Cardiac muscle cell (in vitro differentiated cells and primary cell): ENCODE data around the gene NFAT5. TPM values are rescaled to one million over a fixed set of nuclear protein-coding genes. Genes with fewer than 3 reads are reported as not detected.

ENCODE experiments used
- DNase-seq, 2 donors: peaks; one replicate each; pipeline versions ENCODE4 v3.0.0 to v3.0.0-alpha.2; 2010 to 2017; ENCODE audit warnings: low read depth in 1 of 2, low spot score in 1 of 2
- H3K27ac ChIP-seq: fragments of 200-600 bp; sonication (generic); 2 replicates; pipeline ENCODE4 v1.5.1; 2016
- H3K27me3 ChIP-seq: fragments of 200-600 bp; sonication (generic); 2 replicates; pipeline ENCODE4 v1.6.0; 2016; ENCODE audit warnings: control low read depth
- H3K36me3 ChIP-seq: fragments of 200-600 bp; sonication (generic); 2 replicates; pipeline ENCODE4 v1.5.1; 2016; ENCODE audit warnings: control low read depth
- H3K4me1 ChIP-seq: fragments of 200-600 bp; sonication (generic); 2 replicates; pipeline ENCODE4 v1.8.1; 2017; ENCODE audit warnings: low read depth, mild to moderate bottlenecking, mixed run types
- H3K4me3 ChIP-seq: fragments of 200-600 bp; sonication (generic); 2 replicates; pipeline ENCODE4 v1.5.1; 2016; ENCODE audit warnings: mild to moderate bottlenecking
- H3K9me3 ChIP-seq: fragments of 200-600 bp; sonication (generic); 2 replicates; pipeline ENCODE4 v1.5.1; 2017; ENCODE audit warnings: low read depth, mild to moderate bottlenecking, control low read depth
- polyA plus RNA-seq: library from polyadenylated mRNA; unstranded; fragments of >200 nt; fragmentation: Nextera tagmentation; extraction: Ambion mirVana; gene quantifications from 2 replicates; pipeline ENCODE4 v1.2.1, GENCODE V29; 2016
- total RNA-seq: library from RNA; depleted of rRNA; stranded (reverse); fragments of >200 nt; gene quantifications from 2 replicates; pipeline ENCODE4 v1.2.3, GENCODE V29; 2016
- TF ChIP-seq, protein P1 (sequence below): IDR thresholded peaks from 2 replicates; pipeline ENCODE4 v1.5.1; 2012; ENCODE audit warnings: low read depth, mild to moderate bottlenecking, low read length

The NFAT5 gene
- total and polyA plus RNA-seq, 2 experiments from 2014 or later, result 6.2 to 15.9 TPM

DNA sequence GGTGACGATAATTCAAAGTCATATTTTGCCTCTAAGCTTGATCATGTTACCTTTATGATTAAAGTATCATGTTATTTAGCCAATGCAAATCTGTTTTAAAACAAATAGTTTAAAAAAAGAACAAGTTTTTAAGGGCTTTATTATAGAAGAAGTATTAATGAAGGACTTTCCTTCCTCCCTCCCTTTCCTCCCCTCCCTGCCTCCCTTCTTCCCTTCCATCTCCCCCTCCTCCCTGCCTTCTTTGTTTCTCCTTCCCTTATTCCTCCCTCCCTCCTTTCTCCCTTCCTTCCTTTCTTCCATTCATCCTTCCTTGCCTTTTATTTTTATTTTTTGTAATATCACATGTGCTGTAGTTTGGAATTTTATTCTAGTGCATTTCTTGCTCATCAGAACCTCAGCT lies 134.1 kb downstream of the NFAT5 start:
- no peaks in the 10 kb centered on the region for H3K27me3 ChIP-seq
- H3K9me3 ChIP-seq, result no peaks in the 10 kb centered on the region
- H3K4me3 ChIP-seq, result no peak overlapping the region
- peaks cover 41% of the 10 kb centered on the region for H3K36me3 ChIP-seq
- H3K4me1 ChIP-seq, result no peaks in the 10 kb centered on the region
- DNase-seq, result no peak
- no peak overlapping the region for H3K27ac ChIP-seq
- TF ChIP-seq, protein P1, sequence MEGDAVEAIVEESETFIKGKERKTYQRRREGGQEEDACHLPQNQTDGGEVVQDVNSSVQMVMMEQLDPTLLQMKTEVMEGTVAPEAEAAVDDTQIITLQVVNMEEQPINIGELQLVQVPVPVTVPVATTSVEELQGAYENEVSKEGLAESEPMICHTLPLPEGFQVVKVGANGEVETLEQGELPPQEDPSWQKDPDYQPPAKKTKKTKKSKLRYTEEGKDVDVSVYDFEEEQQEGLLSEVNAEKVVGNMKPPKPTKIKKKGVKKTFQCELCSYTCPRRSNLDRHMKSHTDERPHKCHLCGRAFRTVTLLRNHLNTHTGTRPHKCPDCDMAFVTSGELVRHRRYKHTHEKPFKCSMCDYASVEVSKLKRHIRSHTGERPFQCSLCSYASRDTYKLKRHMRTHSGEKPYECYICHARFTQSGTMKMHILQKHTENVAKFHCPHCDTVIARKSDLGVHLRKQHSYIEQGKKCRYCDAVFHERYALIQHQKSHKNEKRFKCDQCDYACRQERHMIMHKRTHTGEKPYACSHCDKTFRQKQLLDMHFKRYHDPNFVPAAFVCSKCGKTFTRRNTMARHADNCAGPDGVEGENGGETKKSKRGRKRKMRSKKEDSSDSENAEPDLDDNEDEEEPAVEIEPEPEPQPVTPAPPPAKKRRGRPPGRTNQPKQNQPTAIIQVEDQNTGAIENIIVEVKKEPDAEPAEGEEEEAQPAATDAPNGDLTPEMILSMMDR, result no peak

DNA sequence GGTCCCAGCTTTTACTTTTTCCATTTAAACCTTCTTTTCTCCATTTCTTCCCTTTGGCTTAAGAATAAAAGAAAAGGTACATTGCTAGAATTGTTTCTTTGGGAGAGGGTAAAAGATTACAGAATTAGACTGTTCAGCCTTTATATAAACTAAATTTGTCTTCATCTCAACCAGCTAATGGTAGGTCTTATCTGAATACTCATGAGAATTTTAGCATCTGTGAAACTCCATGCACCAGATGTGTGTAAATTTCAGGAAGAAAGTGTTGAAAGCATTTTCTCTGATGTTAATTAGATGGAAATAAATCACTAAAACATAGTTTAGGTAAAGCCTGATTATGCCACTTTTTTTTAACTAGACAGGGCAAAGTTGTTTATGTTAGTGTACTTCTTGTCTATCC lies 135.7 kb downstream of the NFAT5 start:
- peaks cover 30% of the 10 kb centered on the region for H3K36me3 ChIP-seq
- H3K4me1 ChIP-seq, result no peaks in the 10 kb centered on the region
- TF ChIP-seq, protein P1, result no peak
- no peak overlapping the region for H3K27ac ChIP-seq
- no peak for DNase-seq
- no peak overlapping the region for H3K4me3 ChIP-seq
- H3K27me3 ChIP-seq, result no peaks in the 10 kb centered on the region
- no peaks in the 10 kb centered on the region for H3K9me3 ChIP-seq

DNA sequence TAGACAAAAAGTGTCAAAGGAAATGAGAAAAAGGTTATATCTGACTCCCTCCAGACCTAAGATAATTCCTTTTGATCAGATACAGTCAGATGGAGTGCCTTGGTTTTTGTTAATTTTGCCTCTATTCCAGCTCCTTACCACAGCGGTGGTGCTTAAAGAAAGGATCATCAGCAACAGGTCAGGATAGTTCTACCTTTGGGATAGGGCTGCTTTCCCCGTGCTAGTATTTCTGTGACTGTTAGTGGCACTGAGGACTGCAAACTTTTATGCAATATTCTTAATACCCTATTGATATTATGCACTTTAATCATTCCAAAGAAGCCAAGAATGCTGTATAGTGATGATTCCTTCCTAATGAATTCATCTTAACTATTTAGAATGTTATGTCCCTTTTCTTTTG lies 136.1 kb downstream of the NFAT5 start:
- H3K27ac ChIP-seq, result no peak overlapping the region
- no peaks in the 10 kb centered on the region for H3K27me3 ChIP-seq
- H3K4me3 ChIP-seq, result no peak overlapping the region
- peaks cover 26% of the 10 kb centered on the region for H3K36me3 ChIP-seq
- DNase-seq, result no peak
- H3K9me3 ChIP-seq, result no peaks in the 10 kb centered on the region
- no peaks in the 10 kb centered on the region for H3K4me1 ChIP-seq
- TF ChIP-seq, protein P1, result no peak

DNA sequence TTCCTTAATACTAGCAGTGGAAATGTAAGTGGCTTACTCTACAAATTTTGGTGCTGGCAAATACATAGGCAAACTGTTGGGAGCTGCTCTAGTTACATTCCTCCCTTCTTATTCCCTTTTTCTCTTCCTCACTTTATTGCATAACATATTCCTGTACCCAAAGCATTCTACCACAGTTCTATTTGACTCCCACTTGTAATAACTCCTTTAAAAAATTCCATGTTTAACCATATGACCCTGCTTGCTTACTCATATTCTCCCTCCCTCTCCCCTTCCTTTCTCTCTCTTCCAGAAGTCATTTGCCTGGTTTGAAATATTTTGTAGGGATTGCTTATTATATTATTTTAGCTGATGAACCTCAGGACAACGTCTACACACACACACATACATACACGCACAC lies 137.9 kb downstream of the NFAT5 start:
- H3K27ac ChIP-seq, result no peak overlapping the region
- H3K27me3 ChIP-seq, result no peaks in the 10 kb centered on the region
- H3K4me3 ChIP-seq, result no peak overlapping the region
- H3K36me3 ChIP-seq, result peaks cover 19% of the 10 kb centered on the region
- DNase-seq, result peak in 1 of 2 donors; percentile 65
- H3K4me1 ChIP-seq, result no peaks in the 10 kb centered on the region
- TF ChIP-seq, protein P1, result no peak
- no peaks in the 10 kb centered on the region for H3K9me3 ChIP-seq

DNA sequence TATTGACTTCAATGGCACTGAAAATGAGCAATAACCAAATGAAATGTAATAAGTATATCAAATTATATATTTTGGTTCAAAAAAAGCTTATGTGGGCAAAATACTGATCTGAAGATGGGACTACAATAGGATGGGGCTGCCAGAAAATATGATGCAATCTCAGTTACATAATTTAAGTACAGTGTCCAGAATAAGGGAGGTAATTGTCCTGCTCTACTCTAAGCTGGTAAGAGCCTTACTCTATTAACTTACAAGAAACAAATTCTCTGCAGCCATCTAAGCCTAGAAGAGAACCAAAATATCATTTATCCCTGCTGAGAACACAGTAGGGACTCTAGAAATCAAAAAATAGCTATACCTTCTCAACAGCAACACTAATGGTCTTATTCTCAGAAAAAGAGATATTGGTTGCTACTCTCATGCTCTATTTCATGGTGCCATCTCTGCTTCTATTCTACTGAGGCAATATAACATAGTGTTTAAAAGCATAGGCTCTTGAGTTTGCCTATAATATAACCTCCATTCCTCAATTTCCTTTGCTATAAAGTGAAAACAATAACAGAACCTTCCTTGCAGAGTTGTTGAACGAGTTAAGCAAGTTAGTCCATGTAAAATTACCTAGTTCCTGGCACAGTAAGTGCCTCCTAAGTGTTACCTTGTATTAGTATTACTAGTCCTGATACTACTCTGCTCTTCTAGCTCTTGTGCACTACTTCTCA lies 140.6 kb downstream of the NFAT5 start:
- peak in 1 of 2 donors; percentile 72 for DNase-seq
- no peaks in the 10 kb centered on the region for H3K9me3 ChIP-seq
- no peak overlapping the region for H3K27ac ChIP-seq
- H3K4me1 ChIP-seq, result no peaks in the 10 kb centered on the region
- H3K36me3 ChIP-seq, result peaks cover 13% of the 10 kb centered on the region
- TF ChIP-seq, protein P1, result no peak
- H3K27me3 ChIP-seq, result no peaks in the 10 kb centered on the region
- no peak overlapping the region for H3K4me3 ChIP-seq
